ENCODE measurements around the gene ICA1.

The ICA1 gene

GRCh38 chr7:8168336-8168735 lies 93.6 kb downstream of the ICA1 start:
- Histone ChIP-seq H3F3A (ENCODE audit: control insufficient read depth, insufficient read depth) (peaks cover 3% of the 10 kb centered on the region; the same call in 1 of the 2 replicates), H4K20me1 (ENCODE audit: control insufficient read depth, insufficient read depth, low read depth, low read length) (no peaks in the 10 kb centered on the region), H3K79me2 (ENCODE audit: control insufficient read depth, low read length) (no peaks in the 10 kb centered on the region), H3K4me3 (ENCODE audit: low read length) (no peak overlapping the region), H3K27me3 (ENCODE audit: control insufficient read depth, low read length) (no peaks in the 10 kb centered on the region), H3K4me1 (ENCODE audit: control insufficient read depth, low read length) (peaks cover 11% of the 10 kb centered on the region), H3K27ac (ENCODE audit: low read depth, low read length) (no peak overlapping the region), H3K9me3 (ENCODE audit: control insufficient read depth, insufficient read depth, low read length) (no peaks in the 10 kb centered on the region), H3K4me2 (ENCODE audit: low read length) (no peak overlapping the region), H3K9me2 (replicated peaks; ENCODE audit: control insufficient read depth, low read length) (no peaks in the 10 kb centered on the region), H3K36me3 (ENCODE audit: control insufficient read depth, low read length) (no peaks in the 10 kb centered on the region)
- TF ChIP-seq EZH2phosphoT487 (IDR thresholded peaks at IDR 0.05; ENCODE audit: borderline replicate concordance, low read length) (no peak), CTCF (IDR thresholded peaks at IDR 0.05; ENCODE audit: low read depth, low read length, poor library complexity, severe bottlenecking) (no peak)

DNA sequence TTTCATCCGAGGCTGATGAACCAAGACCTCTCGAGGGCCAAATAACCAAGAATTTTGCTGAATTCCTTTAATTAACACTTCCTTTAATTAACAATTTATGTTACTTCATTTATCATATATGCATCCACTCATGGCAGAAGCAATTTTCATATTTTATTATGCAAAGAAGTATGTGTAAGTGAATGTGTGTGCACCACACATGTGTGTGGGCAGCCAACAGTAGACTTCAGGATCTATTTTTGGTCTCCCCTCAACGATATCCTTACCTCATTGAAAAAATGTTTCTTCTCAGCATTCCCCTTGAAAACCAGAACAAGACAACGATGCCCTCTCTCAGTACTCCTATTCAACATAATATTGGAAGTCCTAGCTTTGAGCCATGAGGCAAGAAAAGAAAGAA lies 96.8 kb downstream of the ICA1 start:
- Histone ChIP-seq H3K27me3 (ENCODE audit: control insufficient read depth, low read length) (no peaks in the 10 kb centered on the region), H3F3A (ENCODE audit: control insufficient read depth, insufficient read depth) (peaks cover 3% of the 10 kb centered on the region; the same call in 1 of the 2 replicates)

DNA sequence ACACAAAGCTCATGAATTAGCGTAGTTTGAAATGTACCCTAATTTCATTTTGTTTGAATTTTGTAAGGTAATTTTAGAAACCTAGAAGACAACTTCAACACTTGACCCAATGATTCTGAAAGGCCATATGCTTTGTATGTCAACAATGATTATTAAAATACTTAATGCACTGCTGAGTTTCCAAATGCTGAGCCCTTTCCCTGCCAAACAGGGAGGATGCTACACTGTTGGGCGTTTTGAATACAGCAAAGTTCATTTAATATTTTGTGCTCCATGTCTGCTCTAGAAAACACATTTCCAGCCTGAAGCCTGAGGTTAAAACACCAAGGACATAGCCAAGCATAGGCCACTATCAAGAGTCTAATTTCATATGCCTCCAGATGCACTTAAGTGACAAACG lies 99.8 kb downstream of the ICA1 start:
- Histone ChIP-seq H3K27ac (ENCODE audit: low read depth, low read length) (no peak overlapping the region), H3F3A (ENCODE audit: control insufficient read depth, insufficient read depth) (no peaks in the 10 kb centered on the region), H3K4me1 (ENCODE audit: control insufficient read depth, low read length) (peaks cover 11% of the 10 kb centered on the region), H3K9me2 (replicated peaks; ENCODE audit: control insufficient read depth, low read length) (no peaks in the 10 kb centered on the region), H3K9me3 (ENCODE audit: control insufficient read depth, insufficient read depth, low read length) (no peaks in the 10 kb centered on the region), H3K4me2 (ENCODE audit: low read length) (no peak overlapping the region), H3K36me3 (ENCODE audit: control insufficient read depth, low read length) (no peaks in the 10 kb centered on the region), H3K27me3 (ENCODE audit: control insufficient read depth, low read length) (no peaks in the 10 kb centered on the region), H4K20me1 (ENCODE audit: control insufficient read depth, insufficient read depth, low read depth, low read length) (no peaks in the 10 kb centered on the region), H3K79me2 (ENCODE audit: control insufficient read depth, low read length) (no peaks in the 10 kb centered on the region), H3K4me3 (ENCODE audit: low read length) (no peak overlapping the region)
- TF ChIP-seq CTCF (IDR thresholded peaks at IDR 0.05; ENCODE audit: low read depth, low read length, poor library complexity, severe bottlenecking): no peak

More for the DNA sequence above, 96.8 kb downstream of the ICA1 start:
- Histone ChIP-seq H3K9me2 (replicated peaks; ENCODE audit: control insufficient read depth, low read length) (no peaks in the 10 kb centered on the region), H3K4me3 (ENCODE audit: low read length) (no peak overlapping the region), H3K4me1 (ENCODE audit: control insufficient read depth, low read length) (peaks cover 11% of the 10 kb centered on the region), H3K79me2 (ENCODE audit: control insufficient read depth, low read length) (no peaks in the 10 kb centered on the region), H4K20me1 (ENCODE audit: control insufficient read depth, insufficient read depth, low read depth, low read length) (no peaks in the 10 kb centered on the region), H3K27ac (ENCODE audit: low read depth, low read length) (no peak overlapping the region), H3K9me3 (ENCODE audit: control insufficient read depth, insufficient read depth, low read length) (no peaks in the 10 kb centered on the region), H3K36me3 (ENCODE audit: control insufficient read depth, low read length) (no peaks in the 10 kb centered on the region), H3K4me2 (ENCODE audit: low read length) (peak overlapping the region; percentile 5; the same call in 1 of the 2 replicates)
- no peak for TF ChIP-seq CTCF (IDR thresholded peaks at IDR 0.05; ENCODE audit: low read depth, low read length, poor library complexity, severe bottlenecking)
- TF ChIP-seq EZH2phosphoT487 (IDR thresholded peaks at IDR 0.05; ENCODE audit: borderline replicate concordance, low read length): no peak

Data from DOHH2 (cell line).